CD4-positive, alpha-beta T cell treated with Interferon alpha-2 for 1 hour (primary cell): Measurements from ENCODE around the gene COL25A1.

Experiments
- DNase-seq, 2 donors: peaks; one replicate each; pipeline ENCODE4 v3.0.0-alpha.2; 2020 to 2022

Gene COL25A1

GRCh38 chr4:108788731-108789130 is 513.7 kb downstream of the COL25A1 start:
- DNase-seq, result no peak

- DNase-seq, result no peak
Observed at GRCh38 chr4:108787724-108788123, 514.7 kb downstream of the COL25A1 start.

GRCh38 chr4:108787106-108787505 is 515.4 kb downstream of the COL25A1 start:
- no peak for DNase-seq

GRCh38 chr4:108786351-108786750 is 516.1 kb downstream of the COL25A1 start:
- no peak for DNase-seq

GRCh38 chr4:108783665-108784463 is 518.6 kb downstream of the COL25A1 start:
- no peak for DNase-seq

GRCh38 chr4:108779958-108780357 is 522.5 kb downstream of the COL25A1 start:
- no peak for DNase-seq

GRCh38 chr4:108777388-108777787 is 525.1 kb downstream of the COL25A1 start:
- DNase-seq, result no peak

- no peak for DNase-seq
Observed at GRCh38 chr4:108775921-108776320, 526.5 kb downstream of the COL25A1 start.

- no peak for DNase-seq
Observed at GRCh38 chr4:108774809-108775530, 527.5 kb downstream of the COL25A1 start.

- DNase-seq, result no peak
Observed at GRCh38 chr4:108772402-108772801, 530.1 kb downstream of the COL25A1 start.

- no peak for DNase-seq
Observed at GRCh38 chr4:108766058-108766457, 536.4 kb downstream of the COL25A1 start.

GRCh38 chr4:108763986-108764385 is 538.5 kb downstream of the COL25A1 start:
- DNase-seq, result no peak

GRCh38 chr4:108763226-108763593 is 539.2 kb downstream of the COL25A1 start:
- no peak for DNase-seq

- DNase-seq, result no peak
Observed at GRCh38 chr4:108762559-108763225, 539.8 kb downstream of the COL25A1 start, which contains the start of gene ETNPPL. TSS of gene ETNPPL (minus strand) at chr4:108763053. CDS start at chr4:108762898, 155 bp downstream.
